IPS-18a (cell line): Measurements from ENCODE around the gene GTF2I.
"Not testable (repeated sequence)": the region's sequence is repeated elsewhere in the genome, so short reads cannot be mapped to it uniquely, and the experiment has no call there.

ENCODE experiments used
- H3K27ac ChIP-seq: one replicate; pipeline ENCODE4 v1.5.1; 2013; ENCODE audit warnings: low read length
- H3K27me3 ChIP-seq: one replicate; pipeline ENCODE4 v1.6.1; 2013; ENCODE audit warnings: mild to moderate bottlenecking, low read length; ENCODE audit not compliant: control insufficient read depth, insufficient read depth
- H3K36me3 ChIP-seq: one replicate; pipeline ENCODE4 v1.6.1; 2013; ENCODE audit warnings: low read depth, low read length; ENCODE audit not compliant: control insufficient read depth
- H3K4me1 ChIP-seq: one replicate; pipeline ENCODE4 v1.6.1; 2013; ENCODE audit warnings: low read depth, low read length; ENCODE audit not compliant: control insufficient read depth
- H3K4me3 ChIP-seq: one replicate; pipeline ENCODE4 v1.5.1; 2013; ENCODE audit warnings: low read length
- H3K9ac ChIP-seq: one replicate; pipeline ENCODE4 v1.6.1; 2013; ENCODE audit warnings: mild to moderate bottlenecking, low read length, moderate library complexity
- H3K9me3 ChIP-seq: one replicate; pipeline ENCODE4 v1.6.1; 2013; ENCODE audit warnings: low read depth, low read length; ENCODE audit not compliant: control insufficient read depth

The GTF2I gene

DNA sequence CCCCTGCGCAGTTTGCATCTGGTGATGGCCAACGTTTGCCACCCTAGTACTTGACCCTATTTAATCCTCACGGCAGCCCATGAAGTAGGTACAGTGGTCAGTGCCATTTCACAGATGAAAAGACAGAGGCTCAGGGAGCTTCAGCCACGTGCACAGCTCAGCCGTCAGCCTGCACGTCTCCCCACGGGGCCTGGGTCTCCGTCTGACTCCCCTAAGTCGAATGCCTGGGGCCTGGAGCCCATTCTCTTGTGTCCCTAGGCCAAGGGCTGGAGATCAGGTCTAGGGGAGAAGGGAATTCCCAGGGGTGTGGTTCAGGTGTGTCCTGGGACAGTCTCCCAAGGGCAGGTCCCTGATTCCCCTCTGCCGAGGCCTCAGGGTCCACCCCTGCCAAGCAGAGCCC lies 109.5 kb downstream of the GTF2I start:
- not testable (repeated sequence) for H3K9me3 ChIP-seq, H3K27ac ChIP-seq, H3K36me3 ChIP-seq, H3K4me3 ChIP-seq, H3K9ac ChIP-seq, H3K4me1 ChIP-seq, H3K27me3 ChIP-seq

- H3K4me1 ChIP-seq, H3K9ac ChIP-seq, H3K27me3 ChIP-seq, H3K36me3 ChIP-seq, H3K4me3 ChIP-seq, H3K27ac ChIP-seq, H3K9me3 ChIP-seq: not testable (repeated sequence)
These were observed 112.5 kb downstream of the GTF2I start for GRCh38 chr7:74770062-74770461.

- not testable (repeated sequence) for H3K9me3 ChIP-seq, H3K4me3 ChIP-seq, H3K27me3 ChIP-seq, H3K36me3 ChIP-seq, H3K27ac ChIP-seq, H3K9ac ChIP-seq, H3K4me1 ChIP-seq
These were observed 114.6 kb downstream of the GTF2I start for GRCh38 chr7:74772093-74772492.

DNA sequence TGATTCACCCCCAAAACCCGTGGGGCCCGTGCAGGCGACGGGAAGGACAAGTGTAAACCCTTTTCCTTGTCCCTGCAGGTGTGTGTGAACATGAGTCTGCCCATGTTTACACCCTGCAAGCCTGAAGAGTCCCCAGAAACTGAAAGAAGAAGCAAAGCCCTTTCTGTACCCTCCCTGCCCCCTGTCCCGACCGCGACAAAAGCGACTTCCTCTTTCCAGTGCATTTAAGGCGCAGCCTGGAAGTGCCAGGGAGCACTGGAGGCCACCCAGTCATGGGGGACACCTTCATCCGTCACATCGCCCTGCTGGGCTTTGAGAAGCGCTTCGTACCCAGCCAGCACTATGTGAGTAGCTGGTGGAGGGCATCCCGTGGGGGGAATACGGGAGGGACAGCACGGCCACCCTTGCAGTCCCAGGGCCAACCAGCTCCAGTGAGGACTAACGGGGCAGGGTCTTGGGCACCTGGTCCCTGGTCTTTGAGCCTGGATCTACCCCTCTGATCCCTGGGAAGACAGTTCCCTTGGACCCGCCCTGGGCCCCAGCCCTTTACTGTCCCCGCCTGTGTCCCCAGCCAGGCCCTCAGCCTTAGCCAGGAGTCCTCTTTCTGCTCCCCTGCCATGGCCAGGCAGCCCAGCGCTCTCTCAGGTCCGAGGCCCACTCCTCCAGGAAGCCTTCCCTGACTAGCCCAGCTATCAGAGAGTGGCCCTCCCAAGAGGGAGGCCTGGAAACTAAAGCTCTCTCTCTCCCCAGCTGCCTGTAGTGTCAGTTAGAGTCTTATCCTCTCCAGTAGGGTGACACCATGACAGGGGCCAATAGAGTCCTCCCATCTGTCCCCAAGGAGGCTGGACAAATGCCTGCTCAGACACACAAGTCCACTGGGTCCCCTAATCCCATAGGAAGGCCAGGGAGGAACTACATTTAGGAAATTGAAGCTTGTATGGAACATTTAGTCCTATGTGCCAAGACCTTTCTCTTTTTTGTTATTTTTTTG lies 116.5 kb downstream of the GTF2I start, which contains the start of gene NCF1:
NCF1 (plus strand) TSS at position 252 of the 991 bp plus-strand sequence; CDS start at position 273, 21 bp downstream.
- H3K36me3 ChIP-seq, H3K27ac ChIP-seq, H3K4me3 ChIP-seq, H3K9ac ChIP-seq, H3K27me3 ChIP-seq, H3K4me1 ChIP-seq, H3K9me3 ChIP-seq: not testable (repeated sequence)

DNA sequence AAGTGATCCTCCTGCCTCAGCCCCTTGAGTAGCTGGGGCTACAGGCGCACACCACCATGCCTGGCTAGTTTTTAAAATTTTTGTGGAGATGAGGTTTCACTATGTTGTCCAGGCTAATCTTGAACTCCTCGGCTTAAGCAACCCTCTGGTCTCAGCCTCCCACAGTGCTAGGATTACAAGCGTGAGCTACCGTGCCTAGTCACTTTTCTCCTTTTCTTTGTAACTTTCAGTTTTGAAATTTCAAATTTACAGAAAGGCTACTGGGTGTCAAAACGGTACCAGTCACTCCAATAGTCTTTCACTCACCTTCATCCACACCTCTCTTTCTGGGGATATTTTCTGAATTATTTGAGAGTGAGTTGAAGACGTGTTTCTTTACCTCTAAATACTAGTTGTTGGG lies 117.6 kb downstream of the GTF2I start:
- not testable (repeated sequence) for H3K9ac ChIP-seq, H3K9me3 ChIP-seq, H3K36me3 ChIP-seq, H3K27ac ChIP-seq, H3K27me3 ChIP-seq, H3K4me1 ChIP-seq, H3K4me3 ChIP-seq

- not testable (repeated sequence) for H3K27me3 ChIP-seq, H3K9me3 ChIP-seq, H3K4me3 ChIP-seq, H3K9ac ChIP-seq, H3K4me1 ChIP-seq, H3K36me3 ChIP-seq, H3K27ac ChIP-seq
These were observed 121.5 kb downstream of the GTF2I start for GRCh38 chr7:74779053-74779452.

DNA sequence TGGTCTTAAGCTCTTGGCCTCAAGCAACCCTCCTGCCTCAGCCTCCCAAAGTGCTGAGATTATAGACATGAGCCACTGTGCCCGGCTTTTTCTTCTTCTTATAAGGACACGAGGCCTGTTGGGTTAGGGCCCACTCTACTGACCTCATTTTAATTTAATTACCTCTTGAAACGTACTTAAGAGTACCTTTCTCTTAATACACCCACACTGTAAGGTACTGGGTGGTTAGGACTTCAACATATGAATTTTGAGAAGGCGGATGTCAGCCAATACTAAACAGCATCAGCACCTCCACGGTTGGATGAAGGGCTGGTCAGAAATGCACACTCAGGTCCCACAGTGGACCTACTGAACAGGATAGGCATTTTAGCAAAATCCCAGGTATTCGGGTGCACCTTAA lies 124.2 kb downstream of the GTF2I start:
- not testable (repeated sequence) for H3K27me3 ChIP-seq, H3K36me3 ChIP-seq, H3K9me3 ChIP-seq, H3K4me3 ChIP-seq, H3K9ac ChIP-seq, H3K27ac ChIP-seq, H3K4me1 ChIP-seq

GRCh38 chr7:74783595-74783994 lies 126.1 kb downstream of the GTF2I start:
- H3K9ac ChIP-seq, H3K4me1 ChIP-seq, H3K4me3 ChIP-seq, H3K9me3 ChIP-seq, H3K27me3 ChIP-seq, H3K27ac ChIP-seq, H3K36me3 ChIP-seq: not testable (repeated sequence)

DNA sequence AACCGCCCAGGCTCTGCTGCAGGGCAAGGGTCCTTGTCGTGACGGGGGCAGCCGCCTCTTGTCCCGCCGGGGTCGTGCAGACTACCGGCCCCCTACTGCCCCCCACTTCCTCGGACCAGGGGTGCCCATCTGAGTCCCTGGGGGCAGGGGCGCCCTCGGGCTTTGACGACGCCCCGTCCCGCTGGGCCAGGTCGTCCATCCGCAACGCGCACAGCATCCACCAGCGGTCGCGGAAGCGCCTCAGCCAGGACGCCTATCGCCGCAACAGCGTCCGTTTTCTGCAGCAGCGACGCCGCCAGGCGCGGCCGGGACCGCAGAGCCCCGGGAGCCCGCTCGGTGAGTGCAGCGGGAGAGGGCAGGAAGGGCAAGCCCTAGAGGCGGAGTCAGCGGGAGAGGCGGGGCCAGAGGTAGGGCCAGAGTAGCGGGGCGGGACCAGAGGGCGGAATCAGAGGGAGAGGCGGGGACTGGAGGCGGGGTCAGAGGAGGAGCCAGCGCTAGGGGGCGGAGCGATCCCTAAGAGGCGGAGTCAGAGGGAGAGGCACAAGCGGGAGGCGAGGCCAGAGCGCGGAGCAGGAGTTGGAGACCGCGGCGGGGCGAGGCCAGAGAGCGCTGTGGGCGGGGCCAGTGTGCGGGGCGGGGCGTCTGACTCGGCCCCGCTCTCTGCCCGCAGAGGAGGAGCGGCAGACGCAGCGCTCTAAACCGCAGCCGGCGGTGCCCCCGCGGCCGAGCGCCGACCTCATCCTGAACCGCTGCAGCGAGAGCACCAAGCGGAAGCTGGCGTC lies 131.0 kb downstream of the GTF2I start:
- not testable (repeated sequence) for H3K4me3 ChIP-seq, H3K9me3 ChIP-seq, H3K36me3 ChIP-seq, H3K27me3 ChIP-seq, H3K4me1 ChIP-seq, H3K27ac ChIP-seq, H3K9ac ChIP-seq

DNA sequence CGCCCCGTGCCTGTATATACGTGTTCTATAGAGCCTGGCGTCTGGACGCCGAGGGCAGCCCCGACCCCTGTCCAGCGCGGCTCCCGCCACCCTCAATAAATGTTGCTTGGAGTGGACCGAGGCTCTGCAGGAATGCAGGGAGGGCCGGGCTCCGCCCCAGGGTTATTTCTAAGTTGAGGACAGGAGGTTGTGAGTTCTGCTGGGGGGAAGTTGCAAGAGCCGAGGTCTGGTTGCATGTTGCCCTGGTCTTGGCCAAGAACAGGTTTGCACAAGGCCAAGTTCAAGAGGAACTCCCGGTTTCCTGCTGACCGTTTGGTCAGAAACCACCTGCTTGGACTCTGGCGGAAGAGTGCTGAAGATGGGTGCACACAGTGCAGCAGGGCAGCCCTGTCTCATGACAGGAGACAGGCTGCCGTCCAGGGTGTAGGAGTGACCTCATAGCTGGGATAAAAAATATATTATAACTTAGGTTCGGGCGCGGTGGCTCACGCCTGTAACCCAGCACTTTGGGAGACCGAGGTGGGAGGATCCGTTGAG lies 131.8 kb downstream of the GTF2I start:
- H3K27ac ChIP-seq, H3K4me1 ChIP-seq, H3K36me3 ChIP-seq, H3K9me3 ChIP-seq, H3K27me3 ChIP-seq, H3K9ac ChIP-seq, H3K4me3 ChIP-seq: not testable (repeated sequence)

DNA sequence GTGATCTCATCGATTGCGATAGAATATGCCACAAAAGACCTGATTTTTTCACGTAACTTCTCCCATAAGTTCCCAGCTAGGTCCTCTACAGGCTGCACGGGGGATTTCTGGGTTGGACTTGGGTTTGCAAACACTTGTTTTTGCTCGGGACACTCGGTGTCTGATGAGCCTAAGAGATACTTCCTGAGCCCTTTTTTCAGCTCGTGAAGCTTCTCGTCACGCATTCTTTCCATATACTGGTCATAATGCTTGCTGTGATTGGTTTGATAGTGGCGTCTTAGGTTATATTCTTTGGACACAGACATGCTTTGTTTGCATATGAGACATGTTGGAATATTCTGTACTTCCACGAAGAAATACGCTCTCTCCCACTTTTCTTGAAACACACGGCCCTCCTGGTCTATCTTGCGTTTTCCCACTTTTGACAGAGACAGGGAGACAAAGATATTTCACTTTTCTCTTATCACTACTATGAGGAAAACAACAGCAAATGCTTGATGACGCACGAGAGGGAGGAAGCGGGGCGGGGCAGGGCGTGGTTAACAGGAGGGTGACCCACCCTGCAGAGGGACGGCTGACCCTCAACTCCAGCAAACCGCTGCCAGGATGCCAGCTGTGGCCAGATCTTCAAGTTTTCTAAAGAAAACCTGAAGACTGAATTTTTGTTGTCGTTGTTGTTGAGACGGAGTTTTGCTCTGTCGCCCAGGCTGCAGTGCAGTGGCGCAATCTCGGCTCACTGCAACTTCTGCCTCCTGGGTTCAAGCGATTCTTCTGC lies 140.5 kb downstream of the GTF2I start:
- H3K27me3 ChIP-seq, H3K4me3 ChIP-seq, H3K4me1 ChIP-seq, H3K9me3 ChIP-seq, H3K36me3 ChIP-seq, H3K27ac ChIP-seq, H3K9ac ChIP-seq: not testable (repeated sequence)
